GM12865 (cell line): ENCODE data around the gene SH3PXD2A.
A peak's percentile ranks its signal among the peaks of the same experiment; 100 is the strongest.

Experiments
- DNase-seq: peaks from one replicate; pipeline ENCODE4 v3.0.0; 2010; ENCODE audit warnings: low read depth
- H3K4me3 ChIP-seq: 2 replicates; pipeline ENCODE4 v1.5.1; 2011; ENCODE audit warnings: mild to moderate bottlenecking, low read depth, low read length, control low read depth
- TF ChIP-seq, protein P1 (sequence below): IDR thresholded peaks from 2 replicates; pipeline ENCODE4 v1.5.1; 2011; ENCODE audit warnings: low read length, control low read depth, low read depth, inconsistent platforms; ENCODE audit not compliant: insufficient read depth; ENCODE audit errors: missing control alignments

SH3PXD2A gene

DNA sequence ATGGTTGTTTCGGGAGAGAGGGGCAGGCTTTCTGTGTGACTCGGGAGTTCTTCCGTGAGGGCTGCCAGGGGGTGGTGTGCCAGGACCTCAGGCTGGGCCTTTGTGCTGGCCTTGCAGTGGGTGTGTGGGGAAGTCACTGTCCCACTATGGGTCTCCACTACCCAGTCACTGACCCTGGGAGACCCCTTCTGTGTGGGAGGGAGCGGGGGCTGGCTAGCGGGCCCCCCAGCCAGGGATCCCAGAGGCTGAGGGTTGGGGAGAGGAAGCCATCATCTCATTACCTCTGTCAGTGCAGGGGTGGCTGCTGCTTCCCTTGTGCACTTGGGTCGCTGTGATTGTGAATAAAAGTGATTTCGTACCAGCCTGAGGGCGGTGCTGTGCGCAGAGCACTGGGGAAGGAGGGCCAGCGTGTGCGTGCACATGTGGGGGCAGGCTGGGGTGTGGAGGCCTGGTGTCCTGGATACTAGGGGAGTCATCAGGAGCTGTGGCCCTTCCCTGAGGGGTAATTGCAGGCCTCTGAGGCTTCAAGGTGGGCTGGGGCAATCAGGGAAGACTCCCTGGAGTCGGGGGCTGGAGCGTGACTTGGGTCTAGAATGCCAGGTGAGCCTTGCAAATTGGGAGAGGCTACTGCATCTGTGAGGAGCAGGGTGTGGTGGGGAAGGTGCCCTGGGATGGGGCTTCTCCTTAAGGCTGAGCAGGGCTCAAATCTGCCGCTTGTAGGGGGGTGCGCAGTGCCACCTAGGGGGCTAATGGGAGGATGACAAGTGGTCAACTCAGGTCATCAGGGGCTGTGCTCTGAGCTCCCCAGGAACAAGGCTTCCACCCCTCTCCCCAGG, 263.0 kb downstream of the SH3PXD2A start:
- no peak overlapping the region for H3K4me3 ChIP-seq
- DNase-seq, result peak; percentile 69
- TF ChIP-seq, protein P1, sequence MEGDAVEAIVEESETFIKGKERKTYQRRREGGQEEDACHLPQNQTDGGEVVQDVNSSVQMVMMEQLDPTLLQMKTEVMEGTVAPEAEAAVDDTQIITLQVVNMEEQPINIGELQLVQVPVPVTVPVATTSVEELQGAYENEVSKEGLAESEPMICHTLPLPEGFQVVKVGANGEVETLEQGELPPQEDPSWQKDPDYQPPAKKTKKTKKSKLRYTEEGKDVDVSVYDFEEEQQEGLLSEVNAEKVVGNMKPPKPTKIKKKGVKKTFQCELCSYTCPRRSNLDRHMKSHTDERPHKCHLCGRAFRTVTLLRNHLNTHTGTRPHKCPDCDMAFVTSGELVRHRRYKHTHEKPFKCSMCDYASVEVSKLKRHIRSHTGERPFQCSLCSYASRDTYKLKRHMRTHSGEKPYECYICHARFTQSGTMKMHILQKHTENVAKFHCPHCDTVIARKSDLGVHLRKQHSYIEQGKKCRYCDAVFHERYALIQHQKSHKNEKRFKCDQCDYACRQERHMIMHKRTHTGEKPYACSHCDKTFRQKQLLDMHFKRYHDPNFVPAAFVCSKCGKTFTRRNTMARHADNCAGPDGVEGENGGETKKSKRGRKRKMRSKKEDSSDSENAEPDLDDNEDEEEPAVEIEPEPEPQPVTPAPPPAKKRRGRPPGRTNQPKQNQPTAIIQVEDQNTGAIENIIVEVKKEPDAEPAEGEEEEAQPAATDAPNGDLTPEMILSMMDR, result peak; percentile 90

DNA sequence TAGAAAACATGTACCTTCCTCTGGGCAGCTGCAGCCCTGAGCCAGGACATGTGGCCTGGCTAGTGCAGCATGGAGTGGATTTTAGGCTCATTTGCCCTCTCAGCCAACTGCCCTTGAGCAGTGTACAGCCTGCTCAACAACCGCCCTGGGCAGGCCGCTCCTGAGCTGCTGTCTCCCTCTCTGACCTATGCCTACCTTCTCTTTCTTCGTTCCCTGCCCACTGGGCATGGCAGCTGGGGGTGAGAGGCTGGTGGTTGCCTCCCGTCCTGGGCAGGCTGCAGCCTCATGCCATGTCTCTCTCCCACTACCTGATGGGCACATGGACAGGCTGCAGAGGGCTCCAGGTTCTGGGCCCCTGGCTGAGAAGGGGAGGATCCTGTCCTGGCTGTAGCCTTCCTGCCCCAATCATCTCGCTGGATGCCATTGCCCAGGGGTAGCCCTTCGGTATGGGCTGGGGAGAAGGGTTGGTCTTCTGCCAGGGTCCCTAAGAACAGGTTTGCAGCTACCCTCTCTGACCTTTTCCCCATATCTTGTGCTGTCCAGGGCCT, 264.6 kb downstream of the SH3PXD2A start:
- TF ChIP-seq, protein P1, result no peak
- H3K4me3 ChIP-seq, result no peak overlapping the region

DNA sequence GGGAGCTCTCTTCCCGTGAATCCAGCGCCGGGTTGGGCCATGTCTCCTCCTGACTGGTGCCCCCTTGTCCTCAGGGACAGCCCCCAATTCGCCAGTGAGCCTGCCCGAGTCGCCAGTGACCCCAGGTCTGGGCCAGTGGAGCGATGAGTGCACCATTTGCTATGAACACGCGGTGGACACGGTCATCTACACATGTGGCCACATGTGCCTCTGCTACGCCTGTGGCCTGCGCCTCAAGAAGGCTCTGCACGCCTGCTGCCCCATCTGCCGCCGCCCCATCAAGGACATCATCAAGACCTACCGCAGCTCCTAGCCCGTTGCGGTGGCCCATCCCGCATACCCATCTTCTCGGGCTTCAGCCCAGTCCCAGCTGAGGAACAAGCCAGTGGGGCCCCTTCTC, 265.3 kb downstream of the SH3PXD2A start:
- DNase-seq, result no peak
- TF ChIP-seq, protein P1, result no peak
- H3K4me3 ChIP-seq, result no peak overlapping the region

More for the DNA sequence above, 264.6 kb downstream of the SH3PXD2A start:
- DNase-seq, result no peak

DNA sequence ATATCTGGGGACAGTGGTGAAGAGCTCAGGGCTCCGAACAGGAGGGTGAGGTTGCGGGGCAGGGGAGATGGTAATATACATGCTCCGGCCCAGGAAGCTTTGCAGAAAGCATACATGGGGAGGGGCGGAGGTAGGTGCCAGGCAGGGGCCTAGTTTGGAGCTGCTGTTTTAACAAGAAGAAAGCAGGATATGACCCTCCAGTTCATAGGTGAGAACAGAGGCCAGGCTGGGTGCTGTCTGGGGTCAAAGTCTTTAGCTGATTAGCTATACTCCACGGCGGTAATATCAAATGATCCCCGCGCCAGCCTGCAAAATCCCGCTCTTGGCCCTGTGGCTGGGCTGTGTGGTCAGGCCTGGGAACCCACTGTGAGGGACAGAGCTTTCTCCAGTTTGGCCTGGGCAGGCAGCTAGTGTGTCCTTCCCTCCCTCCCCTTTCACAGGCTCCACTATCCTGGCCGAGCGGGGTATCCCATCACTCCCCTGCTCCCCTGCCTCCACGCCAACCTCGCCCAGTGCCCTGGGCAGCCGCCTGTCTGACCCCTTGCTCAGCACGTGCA, 266.2 kb downstream of the SH3PXD2A start:
- TF ChIP-seq, protein P1, result no peak
- H3K4me3 ChIP-seq, result no peak overlapping the region
- DNase-seq, result no peak

DNA sequence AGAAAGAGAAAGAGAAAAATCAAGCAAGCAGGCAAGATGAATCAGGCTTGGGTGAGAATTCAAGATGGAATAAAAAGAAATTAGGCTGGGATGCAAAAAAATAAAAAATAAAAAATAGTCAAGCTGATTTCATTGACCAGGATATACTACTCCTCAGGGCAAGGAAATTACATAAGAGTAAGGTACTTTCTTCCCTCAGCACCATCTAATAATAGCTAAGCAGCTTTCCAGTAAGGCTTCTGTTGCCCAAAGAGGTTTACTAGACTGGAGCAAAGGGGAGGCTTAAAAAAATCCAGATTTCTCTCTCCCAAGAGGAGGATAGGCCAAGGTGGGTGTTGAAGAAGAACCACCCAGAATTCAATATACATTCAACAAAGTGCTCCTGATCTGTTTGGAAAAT, 268.3 kb downstream of the SH3PXD2A start:
- no peak for DNase-seq
- TF ChIP-seq, protein P1, result no peak
- H3K4me3 ChIP-seq, result no peak overlapping the region

DNA sequence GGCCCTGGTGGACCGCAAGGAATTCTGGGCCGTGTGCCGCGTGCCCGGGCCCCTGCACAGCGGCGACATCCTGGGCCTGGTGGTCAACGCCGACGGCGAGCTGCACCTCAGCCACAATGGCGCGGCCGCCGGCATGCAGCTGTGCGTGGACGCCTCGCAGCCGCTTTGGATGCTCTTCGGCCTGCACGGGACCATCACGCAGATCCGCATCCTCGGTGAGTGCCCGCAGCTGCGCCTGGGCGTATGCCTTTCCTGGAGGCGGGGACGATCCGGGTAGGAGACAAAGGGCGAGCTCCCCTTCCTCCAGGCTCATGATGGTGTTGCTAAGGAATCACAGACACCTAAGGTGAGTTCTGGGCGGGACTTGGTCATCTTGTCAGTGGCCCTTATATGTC, 270.4 kb downstream of the SH3PXD2A start:
- no peak for DNase-seq
- H3K4me3 ChIP-seq, result no peak overlapping the region
- TF ChIP-seq, protein P1, result no peak
